Activated CD4-positive, CD25-positive, alpha-beta regulatory T cell treated with anti-CD3 and anti-CD28 coated beads, Interleukin-2, amount 50 U/mL, for 72 hours (primary cell): ENCODE data around the gene ATP11A.

Source experiments
- DNase-seq: peaks from one replicate; pipeline ENCODE4 v3.0.0; 2021

ATP11A gene

GRCh38 chr13:112744168-112745021 is 54.6 kb downstream of the ATP11A start:
- no peak for DNase-seq

- DNase-seq, result no peak
Observed at GRCh38 chr13:112746044-112746443, 56.2 kb downstream of the ATP11A start.

- no peak for DNase-seq
Observed at GRCh38 chr13:112747256-112747655, 57.4 kb downstream of the ATP11A start.

GRCh38 chr13:112748947-112749735 is 59.3 kb downstream of the ATP11A start:
- DNase-seq, result no peak

GRCh38 chr13:112750570-112750969 is 60.7 kb downstream of the ATP11A start:
- no peak for DNase-seq

- DNase-seq, result no peak
Observed at GRCh38 chr13:112751617-112752016, 61.8 kb downstream of the ATP11A start.

GRCh38 chr13:112752211-112752610 is 62.4 kb downstream of the ATP11A start:
- no peak for DNase-seq

- no peak for DNase-seq
Observed at GRCh38 chr13:112752711-112753541, 63.1 kb downstream of the ATP11A start.

GRCh38 chr13:112753833-112754232 is 64.0 kb downstream of the ATP11A start:
- no peak for DNase-seq

- no peak for DNase-seq
Observed at GRCh38 chr13:112754281-112755025, 64.6 kb downstream of the ATP11A start.

GRCh38 chr13:112755331-112755730 is 65.5 kb downstream of the ATP11A start:
- DNase-seq, result no peak

GRCh38 chr13:112756081-112756480 is 66.2 kb downstream of the ATP11A start:
- DNase-seq, result no peak

- DNase-seq, result no peak
Observed at GRCh38 chr13:112756511-112756966, 66.7 kb downstream of the ATP11A start.

GRCh38 chr13:112756967-112757758 is 67.3 kb downstream of the ATP11A start:
- DNase-seq, result no peak

GRCh38 chr13:112757759-112758086 is 67.9 kb downstream of the ATP11A start:
- DNase-seq, result no peak

GRCh38 chr13:112759053-112759452 is 69.2 kb downstream of the ATP11A start:
- DNase-seq, result no peak

GRCh38 chr13:112759827-112760226 is 70.0 kb downstream of the ATP11A start:
- no peak for DNase-seq

GRCh38 chr13:112760435-112760834 is 70.6 kb downstream of the ATP11A start:
- DNase-seq, result no peak

- DNase-seq, result no peak
Observed at GRCh38 chr13:112760931-112761330, 71.1 kb downstream of the ATP11A start.

GRCh38 chr13:112761701-112762689 is 72.2 kb downstream of the ATP11A start:
- DNase-seq, result no peak
